Measurements from ENCODE around the gene LILRA6. TPM values are rescaled to one million over a fixed set of nuclear protein-coding genes. Genes with fewer than 3 reads are reported as not detected.

LILRA6 gene
- total and polyA plus RNA-seq, 2 of the 13 experiments (the other 11 are each of a cell fraction or from before 2014, with no cell fraction given), result not detected

DNA sequence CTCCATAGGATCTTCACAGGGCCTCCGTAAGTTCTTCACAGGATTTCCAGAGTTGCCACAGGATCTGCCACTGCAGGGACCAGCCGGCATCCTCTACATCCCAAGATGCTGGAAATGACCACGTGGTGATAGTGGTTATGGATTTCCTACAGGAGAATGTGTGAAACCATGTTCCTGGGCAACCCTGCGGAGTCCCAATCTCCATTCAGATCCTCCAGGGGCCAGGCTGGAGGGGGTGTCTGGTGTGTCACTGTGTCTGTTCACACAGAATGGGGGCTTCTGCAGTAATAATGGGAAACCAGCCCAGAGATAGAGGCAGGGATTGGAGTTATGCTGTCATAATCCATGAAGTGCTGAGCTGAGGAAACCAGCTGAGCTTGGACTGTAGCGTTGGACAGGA is 8.6 kb downstream of the LILRA6 start:
- Histone ChIP-seq H3K27me3 (ENCODE audit: control insufficient read depth in 1 of 2, insufficient read depth in 2 of 2, low read length in 2 of 2) (peaks cover 1 to 8% of the 10 kb centered on the region in 2 experiments; a peak in 3 of 5 replicates), H3K9ac (ENCODE audit: insufficient read depth, low read depth, low read length) (no peak overlapping the region), H3K4me1 (ENCODE audit: insufficient read depth, low read length) (peaks cover 11% of the 10 kb centered on the region), H3K9me3 (ENCODE audit: low read length) (no peaks in the 10 kb centered on the region), H3K79me2 (ENCODE audit: insufficient read depth, low read length) (no peaks in the 10 kb centered on the region), H3K27ac (ENCODE audit: extremely low read length, insufficient read depth, low read length) (no peak overlapping the region), H3K36me3 (replicated peaks in 1 of 2; ENCODE audit: control insufficient read depth in 1 of 2, insufficient read depth in 2 of 2, low read length in 2 of 2) (no peaks in the 10 kb centered on the region), H2AFZ (ENCODE audit: low read length) (no peak overlapping the region), H4K20me1 (ENCODE audit: insufficient read depth, low read length) (no peaks in the 10 kb centered on the region), H3K4me2 (ENCODE audit: low read depth, low read length) (no peak overlapping the region), H3K4me3 (replicated peaks in 1 of 3; ENCODE audit: insufficient read depth in 1 of 3, low read depth in 2 of 3, low read length in 3 of 3) (no peak overlapping the region)
- 29% methylated on average over 5 of the region's 5 CpGs for WGBS (ENCODE audit: low lambda C conversion rate)
- ChIA-PET CTCF (ENCODE audit: low intra/inter-chr PET ratio, low total read pairs) (no interaction called here), POLR2A (no interaction called here)
- in situ Hi-C loops (cut with HindIII; ENCODE audit: extremely low pct_ligation_motif_present, low pct_unique_long_range_greater_than_20kb) (no loop called here), intact Hi-C loops (cut with micrococcal nuclease; ENCODE audit: unreplicated experiment) (loop anchor here (5.0 kb wide), 1 partner anchor 42 kb away; the partner anchor contains the start of gene TSEN34)
- BruUV-seq (replicated peaks), result no TSS peak
- TF ChIP-seq GZF1 (CRISPR knock-in tag; IDR thresholded peaks at IDR 0.05), result no peak
- no peak for FAIRE-seq
- no peak for DNase-seq (ENCODE audit: low spot score)
- no peak for ATAC-seq

DNA sequence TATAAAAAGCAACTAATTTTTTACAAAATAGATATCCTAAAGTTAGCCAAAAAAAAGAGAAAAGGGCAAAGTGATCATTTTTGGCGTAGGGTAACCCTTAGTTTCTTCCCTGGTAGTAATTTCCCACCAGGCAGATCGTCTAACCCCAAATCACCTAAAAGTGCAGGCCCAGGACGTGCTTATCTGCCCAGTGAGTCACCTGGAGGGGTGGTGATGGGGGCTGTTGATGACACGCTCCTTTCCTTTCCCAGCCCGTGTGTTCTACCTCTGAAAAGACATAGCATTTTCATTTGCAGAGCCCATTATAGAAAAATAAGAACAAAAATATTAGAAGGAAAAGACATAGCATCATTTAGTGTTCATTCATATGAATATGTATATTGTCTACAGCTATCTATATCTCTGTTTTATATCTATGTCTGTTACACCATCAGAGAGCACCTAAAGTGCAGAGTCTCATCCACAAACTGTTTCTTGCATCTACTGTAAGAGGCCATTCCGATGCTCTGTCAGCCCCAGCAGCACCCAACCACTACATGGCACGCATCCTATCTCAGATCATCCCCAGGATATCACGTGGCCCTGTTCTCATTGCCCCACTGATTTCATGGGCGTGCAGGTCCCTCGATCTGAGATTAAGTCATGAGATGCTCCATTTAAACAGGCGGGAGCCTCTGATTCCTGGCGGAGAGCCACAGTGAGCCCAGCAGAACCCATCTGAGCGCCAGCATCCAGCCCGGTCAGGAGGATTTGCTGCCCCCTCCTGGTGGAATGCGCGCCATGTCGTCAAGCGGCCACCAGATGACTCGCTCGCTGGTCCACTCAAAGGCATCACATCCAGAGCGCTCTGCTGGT is 11.3 kb downstream of the LILRA6 start:
- H3K9ac ChIP-seq (ENCODE audit: insufficient read depth, low read depth, low read length), result no peak overlapping the region
- in situ Hi-C loops (cut with HindIII; ENCODE audit: extremely low pct_ligation_motif_present, low pct_unique_long_range_greater_than_20kb), result no loop called here
- BruUV-seq (replicated peaks), result no TSS peak
- H4K20me1 ChIP-seq (ENCODE audit: insufficient read depth, low read length), result no peaks in the 10 kb centered on the region
- peaks cover 11% of the 10 kb centered on the region for H3K4me1 ChIP-seq (ENCODE audit: insufficient read depth, low read length)
- DNase-seq (ENCODE audit: low spot score), result peak; percentile 80
- H2AFZ ChIP-seq (ENCODE audit: low read length), result no peak overlapping the region
- peak; percentile 99 for ATAC-seq
- H3K4me2 ChIP-seq (ENCODE audit: low read depth, low read length), result no peak overlapping the region
- H3K9me3 ChIP-seq (ENCODE audit: low read length), result peaks cover 4% of the 10 kb centered on the region; the same call in 1 of the 2 replicates
- H3K4me3 ChIP-seq (replicated peaks in 1 of 3; ENCODE audit: insufficient read depth in 1 of 3, low read depth in 2 of 3, low read length in 3 of 3), result no peak overlapping the region; a peak in 1 of 6 replicates
- H3K36me3 ChIP-seq (replicated peaks in 1 of 2; ENCODE audit: control insufficient read depth in 1 of 2, insufficient read depth in 2 of 2, low read length in 2 of 2), result no peaks in the 10 kb centered on the region
- intact Hi-C loops (cut with micrococcal nuclease; ENCODE audit: unreplicated experiment), result loop anchor here (2.0 to 5.0 kb wide), 4 partner anchors 21 to 73 kb away; partner anchors contain the start of genes LENG1 and TSEN34
- H3K27me3 ChIP-seq (ENCODE audit: control insufficient read depth in 1 of 2, insufficient read depth in 2 of 2, low read length in 2 of 2), result peaks cover 1 to 13% of the 10 kb centered on the region in 2 experiments; a peak in 3 of 5 replicates
- ChIA-PET CTCF (ENCODE audit: low intra/inter-chr PET ratio, low total read pairs) (interaction anchor here (1.1 to 2.4 kb wide), 4 partner anchors 21 to 63 kb away, joined by 3 to 18 read pairs (median 5); partner anchors contain the start of gene MBOAT7), POLR2A (interaction anchor here (0.9 to 1.2 kb wide), 2 partner anchors 28 to 30 kb away, joined by 3 to 4 read pairs; no protein-coding TSS in a partner anchor)
- peak; percentile 95 for FAIRE-seq
- H3K79me2 ChIP-seq (ENCODE audit: insufficient read depth, low read length), result no peaks in the 10 kb centered on the region
- 5% methylated on average over 21 of the region's 21 CpGs for WGBS (ENCODE audit: low lambda C conversion rate)
- no peak overlapping the region for H3K27ac ChIP-seq (ENCODE audit: extremely low read length, insufficient read depth, low read length)
- TF ChIP-seq TP53 (CRISPR knock-in tag; conservative IDR thresholded peaks at IDR 0.05), result no peak
- peak; percentile 45; the same call in 1 of the 2 replicates for TF ChIP-seq ZGPAT (CRISPR knock-in tag; IDR thresholded peaks at IDR 0.05)
- TF ChIP-seq ZNF770 (CRISPR knock-in tag; IDR thresholded peaks at IDR 0.05), result no peak
- TF ChIP-seq ZBTB8A (CRISPR knock-in tag; IDR thresholded peaks at IDR 0.05; ENCODE audit: borderline replicate concordance, low read depth), result no peak
- TF ChIP-seq, protein P1, sequence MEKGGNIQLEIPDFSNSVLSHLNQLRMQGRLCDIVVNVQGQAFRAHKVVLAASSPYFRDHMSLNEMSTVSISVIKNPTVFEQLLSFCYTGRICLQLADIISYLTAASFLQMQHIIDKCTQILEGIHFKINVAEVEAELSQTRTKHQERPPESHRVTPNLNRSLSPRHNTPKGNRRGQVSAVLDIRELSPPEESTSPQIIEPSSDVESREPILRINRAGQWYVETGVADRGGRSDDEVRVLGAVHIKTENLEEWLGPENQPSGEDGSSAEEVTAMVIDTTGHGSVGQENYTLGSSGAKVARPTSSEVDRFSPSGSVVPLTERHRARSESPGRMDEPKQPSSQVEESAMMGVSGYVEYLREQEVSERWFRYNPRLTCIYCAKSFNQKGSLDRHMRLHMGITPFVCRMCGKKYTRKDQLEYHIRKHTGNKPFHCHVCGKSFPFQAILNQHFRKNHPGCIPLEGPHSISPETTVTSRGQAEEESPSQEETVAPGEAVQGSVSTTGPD (CRISPR knock-in tag; IDR thresholded peaks at IDR 0.05), result no peak
- no peak for TF ChIP-seq SMAD9 (CRISPR knock-in tag; IDR thresholded peaks at IDR 0.05)
- TF ChIP-seq, protein P2, sequence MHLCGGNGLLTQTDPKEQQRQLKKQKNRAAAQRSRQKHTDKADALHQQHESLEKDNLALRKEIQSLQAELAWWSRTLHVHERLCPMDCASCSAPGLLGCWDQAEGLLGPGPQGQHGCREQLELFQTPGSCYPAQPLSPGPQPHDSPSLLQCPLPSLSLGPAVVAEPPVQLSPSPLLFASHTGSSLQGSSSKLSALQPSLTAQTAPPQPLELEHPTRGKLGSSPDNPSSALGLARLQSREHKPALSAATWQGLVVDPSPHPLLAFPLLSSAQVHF (CRISPR knock-in tag; IDR thresholded peaks at IDR 0.05), result no peak
- peak; percentile 35; the same call in 1 of the 2 replicates for TF ChIP-seq SRY (CRISPR knock-in tag; IDR thresholded peaks at IDR 0.05)
- TF ChIP-seq HES4 (CRISPR knock-in tag; IDR thresholded peaks at IDR 0.05; ENCODE audit: borderline replicate concordance), result no peak

Data from HepG2 (cell line).